BJ (cell line): ENCODE measurements around the gene SKP2. TPM values are rescaled to one million over a fixed set of nuclear protein-coding genes. Genes with fewer than 3 reads are reported as not detected.

ENCODE experiments used
- CTCF ChIA-PET: fragments of 350-600 bp; formaldehyde crosslinking; extraction: SDS; loops from one replicate; lab custom pipeline; 2021; ENCODE audit warnings: antibody characterized with exemption, inconsistent platforms; lab: Yijun Ruan, JAX
- POLR2A ChIA-PET: fragments of 300-600 bp; sonication (Branson Sonifier 250); formaldehyde crosslinking; extraction: SDS; loops from one replicate; lab custom pipeline; 2021; ENCODE audit warnings: antibody characterized with exemption; lab: Charles Lee
- DNase-seq: peaks from one replicate; pipeline ENCODE4 v3.0.0-alpha.2; 2011; ENCODE audit warnings: low read depth
- H3K27me3 ChIP-seq: 2 replicates; pipeline ENCODE4 v1.6.0; 2011; ENCODE audit warnings: low read length; ENCODE audit not compliant: control insufficient read depth, insufficient read depth
- H3K36me3 ChIP-seq: 2 replicates; pipeline ENCODE4 v1.5.1; 2011; ENCODE audit warnings: low read length; ENCODE audit not compliant: control insufficient read depth, insufficient read depth
- H3K4me3 ChIP-seq: 2 replicates; pipeline ENCODE4 v1.5.1; 2011; ENCODE audit warnings: low read depth, mild to moderate bottlenecking, control low read depth, low read length
- CTCF ChIP-seq: IDR thresholded peaks from 2 replicates; pipeline ENCODE4 v1.5.1; 2011; ENCODE audit warnings: low read depth, mild to moderate bottlenecking, control low read depth, inconsistent platforms, low read length, moderate library complexity; ENCODE audit not compliant: insufficient read depth
- polyA plus RNA-seq: library from polyadenylated mRNA; depleted of rRNA; stranded (reverse); fragments of >200 nt; gene quantifications from 2 replicates; pipeline ENCODE4 v1.2.3, GENCODE V29; 2011

The SKP2 gene
- polyA plus RNA-seq, 1 experiment, result 22.0 TPM

- H3K36me3 ChIP-seq, result peaks cover 8% of the 10 kb centered on the region
- POLR2A ChIA-PET, result no interaction called here
Observed at GRCh38 chr5:36174119-36174518, 22.2 kb downstream of the SKP2 start.

GRCh38 chr5:36175043-36175442 lies 23.1 kb downstream of the SKP2 start:
- no peak for DNase-seq
- no peak overlapping the region for H3K4me3 ChIP-seq
- no peak for TF ChIP-seq CTCF
- ChIA-PET POLR2A (no interaction called here), CTCF (interaction anchor here (0.6 to 1.5 kb wide), 2 partner anchors 38 to 518 kb away, joined by 3 read pairs; no protein-coding TSS in a partner anchor)
- no peaks in the 10 kb centered on the region for H3K27me3 ChIP-seq
- H3K36me3 ChIP-seq, result peaks cover 8% of the 10 kb centered on the region

More at GRCh38 chr5:36174119-36174518, 22.2 kb downstream of the SKP2 start:
- no peak overlapping the region for H3K4me3 ChIP-seq
- DNase-seq, result no peak
- CTCF ChIA-PET, result interaction anchor here (1.0 to 1.5 kb wide), 2 partner anchors 16 to 519 kb away, joined by 3 to 4 read pairs; no protein-coding TSS in a partner anchor
- TF ChIP-seq CTCF, result no peak
- no peaks in the 10 kb centered on the region for H3K27me3 ChIP-seq

- POLR2A ChIA-PET, result interaction anchor here (0.8 kb wide), 1 partner anchor 24 kb away, joined by 3 read pairs; no protein-coding TSS in a partner anchor
- Histone ChIP-seq H3K27me3 (no peaks in the 10 kb centered on the region), H3K4me3 (no peak overlapping the region), H3K36me3 (peaks cover 9% of the 10 kb centered on the region)
- DNase-seq, result no peak
- CTCF ChIA-PET, result interaction anchor here (0.6 to 2.6 kb wide), 7 partner anchors 19 to 430 kb away, joined by 3 to 12 read pairs (median 5); partner anchors contain the start of genes LMBRD2, RANBP3L and SKP2
- no peak for TF ChIP-seq CTCF
Observed at GRCh38 chr5:36177154-36177553, 25.2 kb downstream of the SKP2 start.

GRCh38 chr5:36177715-36178523 lies 26.0 kb downstream of the SKP2 start:
- ChIA-PET POLR2A (no interaction called here), CTCF (interaction anchor here (0.6 to 2.6 kb wide), 15 partner anchors 8 to 130 kb away, joined by 3 to 12 read pairs (median 4); partner anchors contain the start of genes LMBRD2, NADK2, RANBP3L and SKP2)
- no peak for DNase-seq
- no peaks in the 10 kb centered on the region for H3K27me3 ChIP-seq
- TF ChIP-seq CTCF, result peak; percentile 58
- no peak overlapping the region for H3K4me3 ChIP-seq
- peaks cover 9% of the 10 kb centered on the region for H3K36me3 ChIP-seq

- CTCF ChIA-PET, result interaction anchor here (0.7 to 2.6 kb wide), 13 partner anchors 9 to 129 kb away, joined by 3 to 12 read pairs (median 4); partner anchors contain the start of genes LMBRD2, RANBP3L and SKP2
- Histone ChIP-seq H3K4me3 (no peak overlapping the region), H3K27me3 (no peaks in the 10 kb centered on the region), H3K36me3 (peaks cover 5% of the 10 kb centered on the region)
- no peak for DNase-seq
- no peak for TF ChIP-seq CTCF
- POLR2A ChIA-PET, result no interaction called here
Observed at GRCh38 chr5:36178524-36178890, 26.6 kb downstream of the SKP2 start.
